IMR-90 (cell line): Measurements from ENCODE around the gene MFGE8. TPM values are rescaled to one million over a fixed set of nuclear protein-coding genes. Genes with fewer than 3 reads are reported as not detected.
A peak's percentile ranks its signal among the peaks of the same experiment; 100 is the strongest.

Source experiments
- ATAC-seq: fragments of 200-7000 bp; cut with Tn5 transposase; 2 replicates; pipeline ENCODE4 v1.9.1; 2020; ENCODE audit warnings: low read depth, mild to moderate bottlenecking, moderate library complexity
- BruUV-seq: library from RNA; stranded (reverse); fragments of 400-500 nt; replicated peaks from 2 replicates; lab custom pipeline; 2021; lab: Mats Ljungman, UMichigan
- CTCF ChIA-PET: fragments of 300-600 bp; formaldehyde crosslinking; extraction: SDS; loops from one replicate; lab custom pipeline; 2021; ENCODE audit warnings: antibody characterized with exemption; lab: Yijun Ruan, JAX
- POLR2A ChIA-PET: fragments of 300-600 bp; sonication (Branson Sonifier 250); formaldehyde crosslinking; loops from one replicate; lab custom pipeline; 2022; ENCODE audit warnings: antibody characterized with exemption; ENCODE audit not compliant: unreplicated experiment; lab: Charles Lee
- DNase-seq: peaks from one replicate; pipeline ENCODE4 v3.0.0; 2013
- H2AFZ ChIP-seq: replicated peaks from 2 replicates; pipeline ENCODE3; 2013; ENCODE audit warnings: low read length, mild to moderate bottlenecking; ENCODE audit not compliant: poor library complexity
- H2AK5ac ChIP-seq: 2 replicates; pipeline ENCODE4 v1.6.1; 2013; ENCODE audit warnings: low read depth, low read length, inconsistent platforms
- H2AK9ac ChIP-seq: replicated peaks from 2 replicates; pipeline ENCODE3; 2013; ENCODE audit warnings: mild to moderate bottlenecking, low read depth, low read length, moderate library complexity; ENCODE audit not compliant: poor library complexity
- H2BK120ac ChIP-seq: 2 replicates; pipeline ENCODE4 v1.6.1; 2013; ENCODE audit warnings: low read depth, low read length, inconsistent platforms
- H2BK15ac ChIP-seq: 3 replicates; pipeline ENCODE4 v1.6.1; 2013; ENCODE audit warnings: low read depth, low read length, inconsistent platforms
- H2BK20ac ChIP-seq: 2 replicates; pipeline ENCODE4 v1.6.1; 2013; ENCODE audit warnings: low read depth, mild to moderate bottlenecking, inconsistent platforms, low read length, moderate library complexity
- H2BK5ac ChIP-seq: 2 replicates; pipeline ENCODE4 v1.6.1; 2013; ENCODE audit warnings: mild to moderate bottlenecking, low read depth, low read length, inconsistent platforms; ENCODE audit not compliant: poor library complexity, severe bottlenecking
- H3K14ac ChIP-seq: replicated peaks from 2 replicates; pipeline ENCODE4 v1.6.1; 2013; ENCODE audit warnings: low read depth, low read length, inconsistent platforms
- H3K18ac ChIP-seq: 2 replicates; pipeline ENCODE4 v1.6.1; 2013; ENCODE audit warnings: low read depth, low read length, control low read depth
- H3K23ac ChIP-seq: 2 replicates; pipeline ENCODE4 v1.6.1; 2013; ENCODE audit warnings: low read depth, low read length, inconsistent platforms
- H3K27ac ChIP-seq: 2 replicates; pipeline ENCODE4 v1.5.1; 2013; ENCODE audit warnings: mild to moderate bottlenecking, control low read depth, low read length; ENCODE audit not compliant: insufficient read depth
- H3K27me3 ChIP-seq: 2 replicates; pipeline ENCODE4 v1.6.1; 2013; ENCODE audit warnings: low read length; ENCODE audit not compliant: control insufficient read depth, insufficient read depth
- H3K36me3 ChIP-seq: 2 replicates; pipeline ENCODE4 v1.6.1; 2013; ENCODE audit warnings: low read length, mixed read lengths; ENCODE audit not compliant: control insufficient read depth, insufficient read depth
- H3K4ac ChIP-seq: 2 replicates; pipeline ENCODE4 v1.6.1; 2013; ENCODE audit warnings: low read depth, low read length, inconsistent platforms
- H3K4me1 ChIP-seq: 2 replicates; pipeline ENCODE4 v1.6.1; 2013; ENCODE audit warnings: low read length, mixed read lengths; ENCODE audit not compliant: control insufficient read depth, insufficient read depth
- H3K4me2 ChIP-seq: 2 replicates; pipeline ENCODE4 v1.6.1; 2013; ENCODE audit warnings: low read depth, mild to moderate bottlenecking, control low read depth, low read length, moderate library complexity
- H3K4me3 ChIP-seq: 2 replicates; pipeline ENCODE4 v1.5.1; 2013; ENCODE audit warnings: low read depth, mild to moderate bottlenecking, control low read depth, low read length, moderate library complexity; ENCODE audit not compliant: insufficient read depth
- H3K56ac ChIP-seq: 2 replicates; pipeline ENCODE4 v1.6.1; 2013; ENCODE audit warnings: low read length, inconsistent platforms; ENCODE audit not compliant: insufficient read depth; ENCODE audit errors: extremely low read depth
- H3K79me1 ChIP-seq, 2 experiments: 2 replicates each; pipeline ENCODE4 v1.6.1; 2013; ENCODE audit warnings: low read length in 2 of 2, inconsistent platforms in 1 of 2, low read depth in 1 of 2
- H3K9ac ChIP-seq: 2 replicates; pipeline ENCODE4 v1.6.1; 2013; ENCODE audit warnings: low read depth, low read length, control low read depth
- H3K9me1 ChIP-seq: 2 replicates; pipeline ENCODE4 v1.6.1; 2013; ENCODE audit warnings: low read length, inconsistent platforms; ENCODE audit not compliant: insufficient read depth
- H3K9me3 ChIP-seq: 2 replicates; pipeline ENCODE4 v1.6.1; 2013; ENCODE audit warnings: low read length; ENCODE audit not compliant: control insufficient read depth, insufficient read depth
- H4K20me1 ChIP-seq: 2 replicates; pipeline ENCODE4 v1.6.1; 2013; ENCODE audit warnings: low read length, inconsistent platforms; ENCODE audit not compliant: insufficient read depth
- H4K5ac ChIP-seq: 2 replicates; pipeline ENCODE4 v1.6.1; 2013; ENCODE audit warnings: mild to moderate bottlenecking, low read depth, low read length, control low read depth
- H4K8ac ChIP-seq, 2 experiments: 2 replicates each; pipeline ENCODE4 v1.6.1; 2013; ENCODE audit warnings: low read depth in 2 of 2, low read length in 2 of 2, control low read depth in 1 of 2, inconsistent platforms in 1 of 2
- H4K91ac ChIP-seq: 2 replicates; pipeline ENCODE4 v1.6.1; 2013; ENCODE audit warnings: low read depth, low read length, inconsistent platforms; ENCODE audit not compliant: insufficient read depth
- BHLHE40 ChIP-seq: fragments of 150-350 bp; IDR thresholded peaks from 2 replicates; pipeline ENCODE4 v1.6.1; 2016; ENCODE audit warnings: mild to moderate bottlenecking, low read depth, low read length
- CEBPB ChIP-seq: IDR thresholded peaks from 2 replicates; pipeline ENCODE4 v1.6.1; 2012; ENCODE audit warnings: low read depth, low read length, improper control_type of control experiment
- CHD1 ChIP-seq: IDR thresholded peaks from 2 replicates; pipeline ENCODE4 v1.6.1; 2012; ENCODE audit warnings: low read depth, low read length, improper control_type of control experiment
- ELK1 ChIP-seq: fragments of 150-350 bp; IDR thresholded peaks from 2 replicates; pipeline ENCODE4 v1.6.1; 2016; ENCODE audit warnings: low read depth, mild to moderate bottlenecking, low read length, moderate library complexity, borderline replicate concordance
- FOS ChIP-seq: fragments of 150-350 bp; IDR thresholded peaks from 2 replicates; pipeline ENCODE4 v1.6.1; 2016; ENCODE audit warnings: low read depth, low read length
- MAFK ChIP-seq: IDR thresholded peaks from 2 replicates; pipeline ENCODE4 v1.6.1; 2012; ENCODE audit warnings: low read depth, low read length, improper control_type of control experiment
- MAZ ChIP-seq: IDR thresholded peaks from 2 replicates; pipeline ENCODE4 v1.6.1; 2012; ENCODE audit warnings: low read depth, mild to moderate bottlenecking, low read length, improper control_type of control experiment, moderate library complexity, borderline replicate concordance
- NFE2L2 ChIP-seq: fragments of 150-350 bp; IDR thresholded peaks from 2 replicates; pipeline ENCODE4 v1.6.1; 2016; ENCODE audit warnings: low read depth, mild to moderate bottlenecking, low read length
- POLR2A ChIP-seq: IDR thresholded peaks from 2 replicates; pipeline ENCODE4 v1.6.1; 2012; ENCODE audit warnings: mild to moderate bottlenecking, low read depth, low read length
- RAD21 ChIP-seq: IDR thresholded peaks from 2 replicates; pipeline ENCODE4 v1.6.1; 2012; ENCODE audit warnings: low read length, improper control_type of control experiment
- RCOR1 ChIP-seq: IDR thresholded peaks from 2 replicates; pipeline ENCODE4 v1.6.1; 2012; ENCODE audit warnings: mild to moderate bottlenecking, low read length, improper control_type of control experiment; ENCODE audit not compliant: insufficient replicate concordance
- RFX5 ChIP-seq: IDR thresholded peaks from 2 replicates; pipeline ENCODE4 v1.8.0; 2012; ENCODE audit warnings: low read depth, mild to moderate bottlenecking, low read length, moderate library complexity
- WGBS, 2 experiments: methylation state at CpG; one replicate each; pipeline versions ENCODE4 v1.1.5 to v1.1.7; 2013; ENCODE audit warnings: missing lambda C conversion rate in 2 of 2; ENCODE audit not compliant: insufficient read length in 1 of 2; ENCODE audit errors: extremely low coverage in 2 of 2; 5-methylcytosine and 5-hydroxymethylcytosine counted together
- dilution Hi-C: fragments of 300-500 bp; cut with HindIII; formaldehyde crosslinking; loops from one replicate; pipeline ENCODE4 v1.14.3; 2018; ENCODE audit warnings: low sequenced_read_pairs; ENCODE audit not compliant: unreplicated experiment
- in situ Hi-C: fragments of 300-500 bp; cut with MboI; formaldehyde crosslinking; loops from 3 replicates; pipeline ENCODE4 v1.14.3; 2019; ENCODE audit warnings: low sequenced_read_pairs, inconsistent platforms, mixed read lengths
- intact Hi-C: fragments of 100-400 bp; cut with micrococcal nuclease; formaldehyde crosslinking; loops from 2 replicates; pipeline ENCODE4 v1.10.0; 2022
- polyA plus RNA-seq, 3 experiments: library from polyadenylated mRNA; depleted of rRNA; stranded (reverse); fragments of >200 nt; gene quantifications; 2 replicates each; pipeline ENCODE4 v1.2.3, GENCODE V29; 2012; ENCODE audit warnings: low replicate concordance in 1 of 3
- total RNA-seq: library from RNA; depleted of rRNA; stranded (reverse); fragments of >200 nt; gene quantifications from 2 replicates; pipeline ENCODE4 v1.2.3, GENCODE V29; 2012

MFGE8 gene
- total and polyA plus RNA-seq, 2 of the 4 experiments (the other 2 are of a cell fraction) = 232 to 1,912 TPM

DNA sequence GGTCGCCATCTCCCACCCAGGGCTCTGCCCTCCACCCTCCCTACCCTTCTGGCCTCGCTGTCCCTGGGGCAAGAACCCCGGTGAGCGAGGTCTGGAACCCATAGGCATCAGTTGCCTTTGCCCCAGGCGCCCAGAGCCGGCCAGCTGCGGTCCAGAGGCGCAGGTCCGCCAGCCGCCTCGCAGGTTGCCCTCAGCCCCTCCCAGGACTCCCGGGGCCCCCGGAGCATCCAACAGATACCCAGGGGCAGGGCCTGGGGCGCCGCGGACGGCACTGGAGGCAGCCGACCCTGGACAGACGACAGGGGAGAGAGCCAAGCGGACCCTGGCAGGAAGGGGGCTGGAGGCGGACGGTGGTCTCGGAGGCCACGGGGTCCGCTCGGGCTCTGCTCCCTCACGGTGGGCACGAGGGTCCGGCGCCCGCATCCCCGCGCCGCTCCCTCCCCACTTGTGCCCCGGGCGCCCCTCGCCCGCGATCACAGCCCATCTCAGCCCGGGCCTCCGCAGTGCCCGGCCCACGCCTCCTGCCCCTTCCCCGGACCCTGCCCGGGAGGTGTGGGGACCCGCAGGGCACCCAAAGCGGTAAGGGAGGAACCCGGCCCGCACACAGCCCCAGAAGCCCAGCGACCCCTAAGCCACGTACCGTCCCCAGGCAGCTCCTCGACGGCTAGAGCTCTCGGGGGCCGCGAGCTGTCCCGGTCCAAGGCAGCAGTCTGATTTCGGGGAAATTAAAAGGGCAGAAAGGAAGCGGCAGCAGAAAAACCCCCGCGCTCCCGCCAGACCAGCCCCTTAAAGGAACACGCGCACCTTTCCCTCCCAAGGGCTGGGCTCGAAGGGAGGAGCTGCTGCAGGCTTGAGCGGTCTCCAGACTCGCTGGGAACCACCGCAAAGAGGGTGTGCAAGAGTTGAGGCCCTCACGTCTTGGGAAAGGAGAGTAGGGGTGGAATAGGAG lies 18.1 kb downstream of the MFGE8 start, which contains the start of gene HAPLN3:
Gene HAPLN3 (minus strand): TSS at position 726 of the 949 bp plus-strand sequence. CDS start 8,246 bp downstream, outside the sequence.
- no peak within 1 kb of the TSS for H4K5ac ChIP-seq
- no peak for TF ChIP-seq BHLHE40
- TF ChIP-seq CHD1 = no peak
- TF ChIP-seq FOS = no peak
- TF ChIP-seq ELK1 = no peak
- no peak for TF ChIP-seq RAD21
- no peak for TF ChIP-seq MAFK
- no peak for TF ChIP-seq NFE2L2
- no peak for TF ChIP-seq RFX5
- TF ChIP-seq CEBPB = no peak
- TF ChIP-seq POLR2A = no peak
- TF ChIP-seq RCOR1 = no peak
- TF ChIP-seq MAZ = no peak
- no peak within 1 kb of the TSS for H2BK5ac ChIP-seq
- peak within 1 kb of the TSS; percentile 72 for H3K4me2 ChIP-seq
- WGBS, 2 experiments = 8% methylated on average over 41 of the region's 70 CpGs; no CpG with 5 or more reads in 1 of the 2 experiments
- H2AK9ac ChIP-seq = peak within 1 kb of the TSS; percentile 45
- intact Hi-C loops (no loop called here), dilution Hi-C loops (no loop called here), in situ Hi-C loops (no loop called here)
- H2BK15ac ChIP-seq = no peak within 1 kb of the TSS
- DNase-seq (peak; percentile 47), ATAC-seq (peak; percentile 41)
- CTCF ChIA-PET = no interaction called here
- peak within 1 kb of the TSS; percentile 92 for H2AFZ ChIP-seq
- H3K27ac ChIP-seq = no peak within 1 kb of the TSS; the same call in 1 of the 2 replicates
- peak within 1 kb of the TSS; percentile 46 for H3K4me3 ChIP-seq
- H3K18ac ChIP-seq = no peak within 1 kb of the TSS
- no peak within 1 kb of the TSS for H2BK120ac ChIP-seq
- H3K27me3 ChIP-seq = no peaks in the 10 kb centered on the region
- H3K79me1 ChIP-seq = peaks cover 0 to 10% of the 10 kb centered on the region in 2 experiments; a peak in 1 of 4 replicates
- H4K8ac ChIP-seq = no peak within 1 kb of the TSS; a peak in 1 of 4 replicates
- H2AK5ac ChIP-seq = no peak within 1 kb of the TSS
- H4K20me1 ChIP-seq = peaks cover 30% of the 10 kb centered on the region
- H3K9me3 ChIP-seq = no peaks in the 10 kb centered on the region
- H3K56ac ChIP-seq = no peak within 1 kb of the TSS; the same call in 1 of the 2 replicates
- H3K4me1 ChIP-seq = peaks cover 11% of the 10 kb centered on the region
- no TSS peak for BruUV-seq
- H2BK20ac ChIP-seq = no peak within 1 kb of the TSS
- H4K91ac ChIP-seq = no peak within 1 kb of the TSS
- 0 out of 2 replicates have a peak within 1 kb of the TSS, but pooled peaks have one; percentile 41 for H3K4ac ChIP-seq
- H3K9ac ChIP-seq = peak within 1 kb of the TSS; percentile 61
- peak within 1 kb of the TSS; percentile 52; the same call in 1 of the 2 replicates for H3K23ac ChIP-seq
- POLR2A ChIA-PET = interaction anchor here (0.5 kb wide), 1 partner anchor 58 kb away, joined by 5 read pairs; no protein-coding TSS in a partner anchor
- peaks cover 9% of the 10 kb centered on the region for H3K9me1 ChIP-seq
- peaks cover 13% of the 10 kb centered on the region; the same call in 1 of the 2 replicates for H3K36me3 ChIP-seq
- H3K14ac ChIP-seq = no peak within 1 kb of the TSS
